Hepatocyte (in vitro differentiated cells): Measurements from ENCODE around the gene RORB. TPM values are rescaled to one million over a fixed set of nuclear protein-coding genes. Genes with fewer than 3 reads are reported as not detected.

Source experiments
- DNase-seq: peaks from one replicate; pipeline ENCODE4 v3.0.0-alpha.2; 2016; ENCODE audit warnings: low spot score
- H2AFZ ChIP-seq: fragments of 200-600 bp; sonication (generic); 2 replicates; pipeline ENCODE4 v1.6.0; 2016; ENCODE audit warnings: antibody characterized with exemption, mild to moderate bottlenecking
- H3K27ac ChIP-seq: fragments of 200-600 bp; sonication (generic); 2 replicates; pipeline ENCODE4 v1.5.1; 2016; ENCODE audit warnings: mild to moderate bottlenecking
- H3K27me3 ChIP-seq: fragments of 200-600 bp; sonication (generic); 2 replicates; pipeline ENCODE4 v1.6.1; 2016
- H3K36me3 ChIP-seq: fragments of 200-600 bp; sonication (generic); replicated peaks from 2 replicates; pipeline ENCODE4 v1.5.1; 2016; ENCODE audit warnings: low read depth; ENCODE audit not compliant: insufficient read depth
- H3K4me1 ChIP-seq: fragments of 200-600 bp; sonication (generic); 2 replicates; pipeline ENCODE4 v1.5.1; 2016; ENCODE audit warnings: mild to moderate bottlenecking, moderate library complexity; ENCODE audit not compliant: insufficient read depth
- H3K4me2 ChIP-seq: fragments of 200-600 bp; sonication (generic); 2 replicates; pipeline ENCODE4 v1.6.0; 2016
- H3K4me3 ChIP-seq: fragments of 200-600 bp; sonication (generic); 2 replicates; pipeline ENCODE4 v1.5.1; 2016; ENCODE audit warnings: mild to moderate bottlenecking
- H3K79me2 ChIP-seq: fragments of 200-600 bp; sonication (generic); 2 replicates; pipeline ENCODE4 v1.6.0; 2017; ENCODE audit warnings: mild to moderate bottlenecking
- H3K9me2 ChIP-seq: fragments of 200-600 bp; sonication (generic); replicated peaks from 2 replicates; pipeline ENCODE4 v1.6.0; 2017; ENCODE audit warnings: mild to moderate bottlenecking; ENCODE audit not compliant: insufficient read depth
- H3K9me3 ChIP-seq: fragments of 200-600 bp; sonication (generic); 2 replicates; pipeline ENCODE4 v1.5.1; 2016; ENCODE audit warnings: low read depth, mild to moderate bottlenecking
- H4K20me1 ChIP-seq: fragments of 200-600 bp; sonication (generic); 2 replicates; pipeline ENCODE4 v1.6.0; 2016; ENCODE audit warnings: mild to moderate bottlenecking; ENCODE audit not compliant: insufficient read depth, poor library complexity, severe bottlenecking
- EZH2 ChIP-seq: fragments of 200-600 bp; sonication (generic); IDR thresholded peaks from 2 replicates; pipeline ENCODE4 v1.6.1; 2016; ENCODE audit warnings: antibody characterized with exemption, mild to moderate bottlenecking, borderline replicate concordance
- EZH2phosphoT487 ChIP-seq: fragments of 200-600 bp; sonication (generic); IDR thresholded peaks from one replicate; pipeline ENCODE4 v1.6.1; 2018; ENCODE audit warnings: antibody characterized with exemption, mild to moderate bottlenecking, low read depth, moderate library complexity; ENCODE audit not compliant: unreplicated experiment, severe bottlenecking
- WGBS: methylation state at CpG from one replicate; pipeline ENCODE4 v1.1.6; 2016; ENCODE audit warnings: low lambda C conversion rate; ENCODE audit errors: missing lambda C conversion rate; 5-methylcytosine and 5-hydroxymethylcytosine counted together
- polyA plus RNA-seq: library from polyadenylated mRNA; unstranded; fragments of >200 nt; fragmentation: Nextera tagmentation; extraction: Ambion mirVana; gene quantifications from 2 replicates; pipeline ENCODE4 v1.2.1, GENCODE V29; 2016
- total RNA-seq: library from RNA; depleted of rRNA; stranded (reverse); fragments of >200 nt; gene quantifications from 2 replicates; pipeline ENCODE4 v1.2.3, GENCODE V29; 2014
- TF ChIP-seq, protein P1 (sequence below): fragments of 200-600 bp; sonication (generic); IDR thresholded peaks from 2 replicates; pipeline ENCODE4 v1.5.1; 2016; ENCODE audit warnings: antibody characterized with exemption, mild to moderate bottlenecking; ENCODE audit not compliant: poor library complexity

RORB gene
- total and polyA plus RNA-seq, 2 experiments from 2014 or later = 1.4 TPM; not detected in 1

DNA sequence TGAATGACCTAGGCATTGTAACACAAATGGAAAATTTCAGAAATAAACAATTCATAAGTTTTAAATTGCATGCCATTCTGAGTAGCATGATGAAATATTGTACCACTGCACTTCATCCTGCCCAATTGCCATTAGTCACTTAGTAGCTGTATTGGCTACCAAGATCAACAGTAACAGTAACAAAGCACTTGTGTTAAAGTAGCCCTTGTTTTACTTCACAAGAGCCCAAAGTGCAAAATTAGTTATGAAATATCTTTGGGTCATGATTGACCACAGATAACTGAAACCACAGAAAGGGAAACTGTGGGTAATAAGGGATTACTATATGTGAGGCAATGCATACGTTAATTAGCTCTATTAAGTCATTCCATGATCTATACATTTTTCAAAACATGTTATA is 33.3 kb upstream of the RORB start:
- TF ChIP-seq, protein P1, sequence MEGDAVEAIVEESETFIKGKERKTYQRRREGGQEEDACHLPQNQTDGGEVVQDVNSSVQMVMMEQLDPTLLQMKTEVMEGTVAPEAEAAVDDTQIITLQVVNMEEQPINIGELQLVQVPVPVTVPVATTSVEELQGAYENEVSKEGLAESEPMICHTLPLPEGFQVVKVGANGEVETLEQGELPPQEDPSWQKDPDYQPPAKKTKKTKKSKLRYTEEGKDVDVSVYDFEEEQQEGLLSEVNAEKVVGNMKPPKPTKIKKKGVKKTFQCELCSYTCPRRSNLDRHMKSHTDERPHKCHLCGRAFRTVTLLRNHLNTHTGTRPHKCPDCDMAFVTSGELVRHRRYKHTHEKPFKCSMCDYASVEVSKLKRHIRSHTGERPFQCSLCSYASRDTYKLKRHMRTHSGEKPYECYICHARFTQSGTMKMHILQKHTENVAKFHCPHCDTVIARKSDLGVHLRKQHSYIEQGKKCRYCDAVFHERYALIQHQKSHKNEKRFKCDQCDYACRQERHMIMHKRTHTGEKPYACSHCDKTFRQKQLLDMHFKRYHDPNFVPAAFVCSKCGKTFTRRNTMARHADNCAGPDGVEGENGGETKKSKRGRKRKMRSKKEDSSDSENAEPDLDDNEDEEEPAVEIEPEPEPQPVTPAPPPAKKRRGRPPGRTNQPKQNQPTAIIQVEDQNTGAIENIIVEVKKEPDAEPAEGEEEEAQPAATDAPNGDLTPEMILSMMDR = no peak
- no peak for TF ChIP-seq EZH2phosphoT487
- no peak for TF ChIP-seq EZH2
- no peaks in the 10 kb centered on the region for H3K36me3 ChIP-seq
- no peaks in the 10 kb centered on the region for H3K4me1 ChIP-seq
- no peaks in the 10 kb centered on the region for H3K9me3 ChIP-seq
- DNase-seq = no peak
- no peaks in the 10 kb centered on the region for H4K20me1 ChIP-seq
- no peaks in the 10 kb centered on the region for H3K79me2 ChIP-seq
- 76% methylated on average over 1 of the region's 1 CpG for WGBS
- no peaks in the 10 kb centered on the region for H3K9me2 ChIP-seq
- no peaks in the 10 kb centered on the region for H3K27me3 ChIP-seq
- no peak overlapping the region for H3K4me3 ChIP-seq
- H3K27ac ChIP-seq = no peak overlapping the region
- H3K4me2 ChIP-seq = no peak overlapping the region
- no peak overlapping the region for H2AFZ ChIP-seq

DNA sequence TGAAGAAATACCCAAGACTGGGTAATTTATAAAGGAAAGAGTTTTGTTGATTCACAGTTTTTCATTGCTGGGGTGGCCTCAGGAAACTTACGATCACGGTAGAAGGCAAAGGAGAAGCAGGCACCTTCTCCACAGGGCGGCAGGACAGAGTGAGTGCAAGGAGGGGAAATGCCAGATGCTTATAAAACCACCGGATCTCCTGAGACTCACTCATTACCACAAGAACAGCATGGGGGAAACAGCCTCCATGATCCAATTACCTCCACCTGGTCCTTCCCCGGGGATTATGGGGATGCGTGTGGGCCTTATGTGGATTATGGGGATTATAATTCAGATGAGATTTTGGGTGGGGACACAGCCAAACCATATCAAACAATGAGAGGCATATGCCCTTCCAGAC is 18.5 kb upstream of the RORB start:
- Histone ChIP-seq H3K4me2 (no peak overlapping the region), H3K9me2 (no peaks in the 10 kb centered on the region), H3K36me3 (no peaks in the 10 kb centered on the region), H3K27ac (no peak overlapping the region), H2AFZ (no peak overlapping the region), H3K79me2 (no peaks in the 10 kb centered on the region), H3K4me1 (no peaks in the 10 kb centered on the region), H3K27me3 (no peaks in the 10 kb centered on the region), H4K20me1 (no peaks in the 10 kb centered on the region), H3K9me3 (no peaks in the 10 kb centered on the region), H3K4me3 (no peak overlapping the region)
- 85% methylated on average over 6 of the region's 6 CpGs for WGBS
- DNase-seq = no peak
- TF ChIP-seq EZH2 (no peak), EZH2phosphoT487 (no peak)
- TF ChIP-seq, protein P1 = no peak

DNA sequence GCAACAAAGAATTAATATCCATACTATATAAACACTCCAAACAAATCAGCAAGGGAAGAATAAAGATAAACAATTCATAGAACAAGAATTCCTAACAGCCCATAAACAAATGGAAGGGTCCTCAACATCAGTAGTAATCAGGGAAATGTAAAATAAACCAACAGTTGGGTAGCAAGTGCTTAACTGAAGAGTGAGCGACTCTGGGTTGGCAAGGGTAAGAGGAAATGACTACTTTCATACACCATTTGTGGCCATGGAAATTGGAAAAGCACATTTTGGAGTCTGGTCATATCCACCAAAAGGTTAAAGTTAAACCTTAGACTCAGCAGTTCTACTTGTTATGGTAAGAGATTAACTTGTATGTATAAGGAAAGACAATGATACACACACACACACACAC is 17.4 kb upstream of the RORB start:
- TF ChIP-seq EZH2phosphoT487 = no peak
- TF ChIP-seq, protein P1 = no peak
- no peak for TF ChIP-seq EZH2
- H4K20me1 ChIP-seq = no peaks in the 10 kb centered on the region
- no peaks in the 10 kb centered on the region for H3K79me2 ChIP-seq
- no peak overlapping the region for H2AFZ ChIP-seq
- DNase-seq = no peak
- H3K4me2 ChIP-seq = no peak overlapping the region
- no peaks in the 10 kb centered on the region for H3K36me3 ChIP-seq
- no peaks in the 10 kb centered on the region for H3K9me2 ChIP-seq
- no peaks in the 10 kb centered on the region for H3K9me3 ChIP-seq
- H3K4me3 ChIP-seq = no peak overlapping the region
- no peaks in the 10 kb centered on the region for H3K4me1 ChIP-seq
- no peak overlapping the region for H3K27ac ChIP-seq
- no peaks in the 10 kb centered on the region for H3K27me3 ChIP-seq
- 64% methylated on average over 1 of the region's 1 CpG for WGBS

DNA sequence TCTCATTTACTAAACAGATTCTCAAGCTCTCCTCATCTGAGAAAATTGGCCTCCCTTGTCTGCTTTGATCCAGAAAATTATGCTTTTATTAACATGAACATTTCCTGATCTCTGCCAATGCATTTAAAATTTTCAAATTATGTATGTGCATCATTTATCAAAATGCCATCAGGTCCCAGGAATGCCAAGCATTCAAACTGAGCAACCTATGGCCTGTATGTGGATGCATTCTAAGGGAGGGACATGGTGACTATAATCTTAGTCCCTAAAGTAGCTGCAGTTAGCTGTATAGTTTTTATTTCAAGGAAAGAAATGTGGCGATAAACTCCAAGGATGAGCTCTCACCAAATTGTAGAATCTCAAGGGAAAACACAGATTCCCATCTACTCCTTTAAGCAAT is 9.7 kb upstream of the RORB start:
- no peaks in the 10 kb centered on the region for H4K20me1 ChIP-seq
- no peaks in the 10 kb centered on the region for H3K36me3 ChIP-seq
- no peak overlapping the region for H3K27ac ChIP-seq
- no peaks in the 10 kb centered on the region for H3K9me2 ChIP-seq
- no peak overlapping the region for H3K4me2 ChIP-seq
- no peak for DNase-seq
- H2AFZ ChIP-seq = no peak overlapping the region
- no peaks in the 10 kb centered on the region for H3K4me1 ChIP-seq
- no peaks in the 10 kb centered on the region for H3K27me3 ChIP-seq
- no peaks in the 10 kb centered on the region for H3K9me3 ChIP-seq
- H3K79me2 ChIP-seq = no peaks in the 10 kb centered on the region
- TF ChIP-seq EZH2 (no peak), EZH2phosphoT487 (no peak)
- TF ChIP-seq, protein P1 = no peak
- H3K4me3 ChIP-seq = no peak overlapping the region
- WGBS = 100% methylated on average over 1 of the region's 1 CpG
